Peyer's patch (tissue), 4 donors: ENCODE measurements around the gene GNG2.

Experiments
- CTCF ChIP-seq, 6 experiments: fragments of 450-650 bp in 4 of 6; fragments of 200-600 bp in 2 of 6; sonication (generic) in 1 of 6; IDR thresholded peaks; one replicate each; pipeline ENCODE4 v1.5.1; 2017 to 2019; ENCODE audit warnings: antibody characterized with exemption in 6 of 6, mild to moderate bottlenecking in 3 of 6, moderate library complexity in 1 of 6
- POLR2A ChIP-seq, 2 donors: fragments of 450-650 bp; IDR thresholded peaks; one replicate each; pipeline ENCODE4 v1.5.1; 2017; ENCODE audit warnings: antibody characterized with exemption in 2 of 2, mild to moderate bottlenecking in 2 of 2, moderate library complexity in 2 of 2

- TF ChIP-seq CTCF (IDR thresholded peaks at IDR 0.05) (no peak), POLR2A (IDR thresholded peaks at IDR 0.05) (no peak)
Measured at GRCh38 chr14:51825926-51826325, 34.5 kb upstream of the GNG2 start.
